C4-2B (cell line): ENCODE measurements around the gene WDFY2.

Experiments
- H3K27ac ChIP-seq: fragments of 450-650 bp; 2 replicates; pipeline ENCODE4 v1.5.1; 2017
- CTCF ChIP-seq: fragments of 450-650 bp; conservative IDR thresholded peaks from 2 replicates; pipeline ENCODE4 v1.5.1; 2017; ENCODE audit warnings: mild to moderate bottlenecking
- ZFX ChIP-seq: fragments of 450-650 bp; IDR thresholded peaks from 2 replicates; pipeline ENCODE4 v1.6.1; 2017

The WDFY2 gene

GRCh38 chr13:51704399-51705313 is 120.4 kb downstream of the WDFY2 start:
- TF ChIP-seq ZFX (no peak), CTCF (no peak)
- H3K27ac ChIP-seq, result no peak overlapping the region

- TF ChIP-seq ZFX (no peak), CTCF (no peak)
- H3K27ac ChIP-seq, result no peak overlapping the region
Measured at GRCh38 chr13:51707461-51707860, 123.2 kb downstream of the WDFY2 start.

GRCh38 chr13:51713807-51714206 is 129.5 kb downstream of the WDFY2 start:
- no peak for TF ChIP-seq CTCF
- TF ChIP-seq ZFX, result no peak
- no peak overlapping the region for H3K27ac ChIP-seq

- H3K27ac ChIP-seq, result no peak overlapping the region
- no peak for TF ChIP-seq ZFX
- TF ChIP-seq CTCF, result no peak
Measured at GRCh38 chr13:51714663-51715168, 130.5 kb downstream of the WDFY2 start.

- TF ChIP-seq ZFX (no peak), CTCF (no peak)
- no peak overlapping the region for H3K27ac ChIP-seq
Measured at GRCh38 chr13:51715613-51716012, 131.4 kb downstream of the WDFY2 start.

GRCh38 chr13:51717786-51718398 is 133.6 kb downstream of the WDFY2 start:
- TF ChIP-seq CTCF, result no peak
- no peak for TF ChIP-seq ZFX
- no peak overlapping the region for H3K27ac ChIP-seq

- no peak overlapping the region for H3K27ac ChIP-seq
- TF ChIP-seq ZFX (no peak), CTCF (no peak)
Measured at GRCh38 chr13:51719394-51719793, 135.1 kb downstream of the WDFY2 start.
